Fibroblast of peridontal ligament (primary cell): ENCODE results near the gene FOXK2.
"Not testable (repeated sequence)": the region's sequence is repeated elsewhere in the genome, so short reads cannot be mapped to it uniquely, and the experiment has no call there.

Experiments used
- DNase-seq: peaks from one replicate; pipeline ENCODE4 v3.0.0-alpha.2; 2010; ENCODE audit errors: extremely low read depth

Gene FOXK2

DNA sequence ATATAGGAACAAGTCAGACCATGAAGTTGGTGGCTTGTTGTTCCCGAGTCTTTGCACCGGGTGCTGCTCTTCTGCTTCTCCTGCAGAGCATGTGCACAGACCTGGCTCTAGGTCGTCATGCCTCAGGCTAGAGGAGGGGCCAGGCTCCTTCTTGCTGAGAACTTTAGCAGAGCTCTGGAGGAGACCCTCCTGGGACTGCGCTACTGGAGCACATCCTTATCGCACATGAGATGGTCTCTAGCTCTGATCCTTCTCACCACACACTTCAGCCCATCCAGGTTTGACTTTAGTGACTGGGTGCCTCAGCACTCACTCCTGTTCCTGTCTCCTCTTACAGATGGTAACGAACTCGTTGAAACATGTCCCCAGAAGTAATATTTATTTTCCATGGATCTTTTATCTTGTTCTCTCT lies 14.9 kb downstream of the FOXK2 start:
- DNase-seq: no peak

DNA sequence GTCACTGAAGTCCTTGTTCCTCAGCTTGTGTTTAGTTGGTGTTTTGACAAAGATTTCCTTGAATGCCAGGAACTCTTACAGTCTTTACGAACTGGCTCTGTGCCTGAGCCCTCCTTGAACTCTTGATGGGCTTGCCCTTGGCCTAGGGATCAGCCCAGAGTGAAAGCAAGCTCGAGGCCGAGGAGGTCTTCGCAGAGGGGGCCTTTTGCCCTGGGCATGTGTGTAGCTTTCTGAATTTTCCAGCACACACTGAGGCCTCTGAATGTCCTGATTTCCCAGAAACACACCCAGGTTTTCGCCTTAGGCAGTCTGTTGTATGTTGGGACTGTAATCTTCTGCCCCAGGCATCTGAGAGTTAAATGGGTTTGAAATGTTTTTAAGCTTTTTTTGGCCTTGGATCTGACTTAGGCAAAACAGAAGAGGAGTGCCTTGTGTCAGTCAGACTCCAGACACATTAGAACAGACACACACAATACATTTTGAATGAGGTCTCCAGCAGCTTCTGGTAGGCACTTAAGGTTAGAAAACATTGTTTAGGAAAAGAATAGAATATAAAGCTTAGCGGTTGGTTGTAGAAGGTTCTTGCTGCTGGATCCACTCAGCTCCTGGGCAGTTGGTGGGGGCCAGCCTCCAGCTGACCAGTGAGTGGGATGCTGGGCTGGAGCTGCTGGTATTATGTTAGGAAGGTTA lies 17.1 kb downstream of the FOXK2 start:
- peak; percentile 49 for DNase-seq

DNA sequence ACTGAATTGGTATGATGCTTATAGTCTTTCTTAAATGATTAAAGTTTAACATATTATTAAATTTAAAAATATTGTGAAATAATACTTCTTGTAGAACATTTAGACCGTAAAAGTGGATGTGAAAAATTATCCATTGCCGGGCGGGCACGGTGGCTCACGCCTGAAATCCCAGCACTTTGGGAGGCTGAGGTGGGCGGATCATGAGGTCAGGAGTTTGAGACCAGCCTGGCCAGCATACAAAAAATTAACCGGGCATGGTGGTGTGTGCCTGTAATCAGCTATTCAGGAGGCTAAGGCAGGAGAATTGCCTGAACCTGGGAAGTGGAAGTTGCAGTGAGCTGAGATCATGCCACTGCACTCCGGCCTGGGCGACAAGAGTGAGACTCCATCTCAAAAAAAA lies 17.7 kb downstream of the FOXK2 start:
- not testable (repeated sequence) for DNase-seq

DNA sequence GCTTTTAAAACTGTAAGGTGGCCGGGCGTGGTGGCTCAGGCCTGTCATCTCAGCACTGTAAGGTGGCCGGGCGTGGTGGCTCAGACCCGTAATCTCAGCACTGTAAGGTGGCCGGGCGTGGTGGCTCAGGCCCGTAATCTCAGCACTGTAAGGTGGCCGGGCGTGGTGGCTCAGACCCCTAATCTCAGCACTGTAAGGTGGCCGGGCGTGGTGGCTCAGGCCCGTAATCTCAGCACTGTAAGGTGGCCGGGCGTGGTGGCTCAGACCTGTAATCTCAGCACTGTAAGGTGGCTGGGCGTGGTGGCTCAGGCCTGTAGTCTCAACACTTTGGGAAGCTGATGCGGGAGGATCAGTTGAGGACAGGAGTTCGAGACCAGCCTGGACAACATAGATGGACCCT lies 19.5 kb downstream of the FOXK2 start:
- not testable (repeated sequence) for DNase-seq

DNA sequence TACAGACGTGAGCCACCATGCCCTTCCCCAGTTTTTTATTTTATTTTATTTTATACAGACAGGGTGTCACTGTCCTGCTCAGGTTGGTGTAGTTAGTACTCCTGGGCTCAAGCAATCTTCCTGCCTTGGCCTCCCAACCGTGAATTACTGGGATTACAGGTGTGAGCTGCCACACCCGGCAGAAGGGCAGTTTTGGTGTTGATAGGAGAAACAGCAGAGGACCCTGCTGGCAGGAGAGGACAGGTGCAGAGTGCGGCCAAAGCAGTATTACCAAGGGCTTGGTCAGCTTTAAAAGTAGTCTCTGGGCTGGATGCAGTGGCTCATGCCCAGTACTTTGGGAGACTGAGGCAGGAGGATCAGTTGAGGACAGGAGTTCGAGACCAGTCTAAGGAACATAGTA lies 22.9 kb downstream of the FOXK2 start:
- DNase-seq: no peak

DNA sequence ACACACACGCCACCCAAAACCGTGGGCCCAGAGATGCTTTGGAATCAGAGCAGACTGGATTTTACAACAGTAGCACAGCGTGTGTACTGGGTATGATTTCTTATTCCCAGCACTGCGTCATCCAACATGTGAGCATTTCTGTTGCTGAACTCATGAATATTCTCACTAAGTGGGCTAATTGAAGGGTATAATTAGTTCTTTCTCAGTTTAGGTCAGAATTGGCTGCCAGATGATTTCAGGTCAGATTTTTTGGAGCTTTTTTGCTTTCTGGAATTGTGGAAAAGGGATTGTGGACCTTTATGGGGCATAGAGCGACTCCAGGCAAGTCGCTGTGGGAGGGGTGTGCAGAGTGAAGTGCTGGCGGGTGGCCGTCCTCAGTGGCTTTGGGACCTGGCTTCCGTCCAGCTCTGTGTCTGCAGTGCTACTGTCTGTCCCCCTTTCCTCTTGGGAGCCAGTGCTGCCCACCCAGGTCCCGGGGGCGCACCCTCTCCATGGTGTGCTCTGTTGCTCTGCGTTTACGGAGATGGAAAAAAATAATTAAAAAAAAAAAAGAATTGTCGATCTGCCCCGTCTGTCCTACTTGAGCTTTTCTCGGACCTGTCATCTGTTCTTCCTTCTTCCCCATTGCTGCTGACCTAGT lies 25.0 kb downstream of the FOXK2 start:
- no peak for DNase-seq

DNA sequence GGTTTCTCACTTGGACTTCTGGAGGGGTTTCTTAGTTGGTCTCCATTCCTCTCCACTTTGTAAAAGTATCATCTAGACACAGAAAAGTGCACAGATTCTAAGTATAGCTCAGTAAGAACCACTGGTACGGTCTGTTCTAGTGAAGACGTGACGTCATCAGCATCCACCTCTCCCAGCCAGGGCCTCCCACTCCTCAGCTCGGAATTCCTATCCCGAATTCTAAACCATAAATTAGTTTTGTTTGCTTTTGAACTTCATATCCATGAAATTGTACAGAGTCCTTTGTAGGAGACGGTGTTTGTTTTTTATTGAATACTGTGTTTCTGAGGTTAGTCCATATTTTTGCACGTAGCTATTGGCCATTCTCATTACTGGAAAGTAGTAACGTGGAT lies 25.5 kb downstream of the FOXK2 start:
- DNase-seq: peak; percentile 42

DNA sequence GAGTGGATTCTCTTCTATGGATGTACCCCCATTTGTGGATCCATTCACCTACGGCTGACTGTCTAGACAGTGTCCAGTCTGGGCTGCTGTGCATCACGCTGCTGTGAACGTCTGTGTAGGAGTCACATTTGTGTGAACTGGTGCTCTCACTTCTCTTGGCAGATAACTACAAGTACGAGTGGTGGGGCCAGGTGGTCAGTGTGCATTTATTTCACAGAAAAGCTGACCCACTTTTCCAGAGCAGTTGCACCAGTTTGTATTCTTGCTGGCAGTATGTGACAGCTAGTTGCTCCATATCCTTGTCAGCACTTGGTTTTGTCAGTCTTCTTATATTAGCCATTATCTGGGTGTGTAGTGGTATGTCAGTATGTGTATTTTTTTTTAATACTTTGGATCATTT lies 28.4 kb downstream of the FOXK2 start:
- DNase-seq: no peak

DNA sequence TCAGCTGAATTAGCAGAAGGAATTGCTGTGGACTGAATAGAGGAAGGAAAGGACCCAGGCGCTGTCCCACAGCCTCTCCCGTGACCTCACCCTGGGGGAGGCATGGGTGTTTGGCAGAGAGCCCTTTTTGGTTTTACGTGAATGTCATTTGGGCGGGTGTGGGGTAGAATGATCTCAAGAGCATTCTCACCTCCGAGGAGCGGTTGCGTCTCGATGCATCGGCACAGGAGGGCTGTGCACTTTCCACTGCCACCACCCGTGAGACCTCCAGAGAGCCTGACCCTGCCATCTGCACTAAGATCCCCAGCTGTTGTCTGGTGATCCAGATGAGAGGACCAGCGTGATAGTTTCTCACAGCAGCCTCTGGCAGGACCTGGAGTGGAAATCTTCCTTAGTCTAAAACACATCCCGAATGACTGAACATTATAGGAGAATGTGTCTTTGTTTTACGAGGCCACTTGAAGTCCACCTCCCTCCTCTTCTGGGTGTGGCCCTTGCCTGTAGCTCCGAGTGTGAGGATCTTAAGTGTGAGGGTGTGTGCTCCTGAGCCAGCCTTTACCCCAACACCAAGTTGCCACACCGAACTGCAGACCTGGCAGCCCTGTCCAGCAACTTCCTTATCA lies 29.3 kb downstream of the FOXK2 start:
- no peak for DNase-seq

DNA sequence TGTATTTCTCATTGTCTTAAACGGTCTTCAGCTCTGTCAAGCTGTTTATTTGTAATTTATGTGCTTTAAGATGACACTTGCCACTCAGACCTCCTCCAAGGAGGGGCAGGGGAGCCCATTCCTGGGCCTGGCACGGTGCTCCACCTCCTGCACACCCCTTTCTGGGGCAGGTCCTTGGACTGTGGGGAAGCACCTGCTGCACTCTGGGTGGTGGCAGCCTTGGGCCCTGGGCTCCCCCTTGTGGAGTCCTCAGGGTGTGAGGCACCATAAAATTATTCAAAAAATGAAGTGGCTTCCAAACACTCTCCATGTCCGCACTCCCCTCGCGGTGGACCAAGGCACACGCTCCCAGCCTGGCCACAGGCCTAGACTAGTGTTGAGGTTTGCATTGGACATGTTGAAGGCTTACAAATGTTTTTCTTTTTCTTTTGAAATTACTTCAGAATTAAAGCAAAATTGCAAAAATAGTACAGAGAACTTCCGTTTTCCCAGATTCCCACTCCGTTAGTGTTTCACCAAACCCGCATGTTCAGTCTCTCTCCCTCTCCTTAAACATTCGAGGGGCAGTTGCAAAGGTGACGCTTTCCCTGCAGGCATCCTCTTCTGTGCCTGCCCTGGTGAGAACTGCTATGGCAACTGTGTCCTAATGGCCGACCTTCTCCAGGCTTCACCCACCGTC lies 32.4 kb downstream of the FOXK2 start:
- DNase-seq: peak; percentile 62

DNA sequence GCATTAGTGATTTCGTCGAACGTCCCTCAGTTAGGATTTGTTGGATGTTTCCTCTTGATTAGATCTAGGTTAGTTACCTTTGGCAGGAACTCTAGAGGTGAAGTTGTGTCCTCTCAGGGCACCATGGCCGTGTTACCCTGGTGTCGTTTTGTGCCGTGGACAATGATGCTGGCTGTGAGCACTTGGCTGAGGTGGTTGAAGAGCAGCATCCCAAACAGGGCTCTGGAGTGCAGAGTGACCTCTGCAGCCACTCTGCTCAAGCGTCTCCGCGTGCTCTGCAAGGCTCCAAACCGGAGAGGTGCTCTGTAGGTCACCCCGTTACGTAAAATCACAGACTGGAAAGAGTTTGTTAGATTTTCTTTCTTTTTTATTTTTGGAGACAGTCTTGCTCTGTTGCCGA lies 33.0 kb downstream of the FOXK2 start:
- no peak for DNase-seq

DNA sequence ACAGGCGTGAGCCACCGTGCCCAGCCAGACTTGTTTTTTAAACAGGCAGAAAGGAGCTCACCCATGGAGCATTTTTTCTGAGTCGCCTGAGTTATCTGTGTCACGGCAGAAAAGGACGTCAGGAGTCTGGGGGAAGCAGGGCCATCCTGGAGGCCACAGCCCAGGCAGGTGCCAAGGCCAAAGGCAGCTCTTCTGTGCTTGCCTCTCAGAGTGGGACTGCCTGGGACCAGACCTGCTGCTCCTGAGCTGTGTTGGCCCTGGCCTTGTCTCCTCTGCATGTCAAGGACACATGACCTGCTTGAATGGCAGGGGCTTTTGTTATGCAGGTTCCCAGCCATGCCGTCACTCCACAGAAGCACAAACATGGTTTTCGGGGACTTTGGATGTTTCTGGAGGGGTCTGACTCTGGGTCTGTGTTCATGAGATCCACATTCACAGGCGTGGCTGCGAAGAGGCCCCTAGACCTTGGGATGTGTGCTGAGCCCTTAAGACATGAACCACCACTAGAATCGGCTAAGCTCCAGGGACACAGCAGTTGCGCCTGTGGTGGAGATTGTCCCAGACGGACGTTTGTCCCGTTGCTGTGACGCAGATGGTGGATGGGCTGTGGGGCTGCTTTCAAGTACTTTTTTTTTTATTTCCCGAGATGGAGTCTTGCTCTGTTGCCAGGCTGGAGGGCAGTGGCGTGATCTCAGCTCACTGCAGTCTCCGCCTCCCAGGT lies 33.8 kb downstream of the FOXK2 start:
- no peak for DNase-seq

DNA sequence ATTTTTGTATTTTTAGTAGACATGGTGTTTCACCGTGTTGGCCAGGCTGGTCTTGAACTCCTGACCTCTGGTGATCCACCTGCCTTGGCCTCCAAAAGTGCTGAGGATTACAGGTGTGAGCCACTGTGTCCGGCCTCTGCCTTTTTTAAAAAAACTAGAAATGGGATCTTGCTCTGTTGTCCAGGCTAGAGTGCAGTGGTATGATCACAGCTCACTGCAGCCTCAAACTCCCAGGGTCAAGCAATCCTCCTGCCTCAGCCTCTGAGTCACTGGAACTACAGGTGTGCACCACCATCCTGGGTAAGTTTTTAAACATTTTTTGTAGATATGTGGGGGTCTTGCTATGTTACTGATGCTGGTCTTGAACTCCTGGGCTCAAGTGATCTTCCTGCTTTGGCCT lies 38.0 kb downstream of the FOXK2 start:
- DNase-seq: not testable (repeated sequence)

DNA sequence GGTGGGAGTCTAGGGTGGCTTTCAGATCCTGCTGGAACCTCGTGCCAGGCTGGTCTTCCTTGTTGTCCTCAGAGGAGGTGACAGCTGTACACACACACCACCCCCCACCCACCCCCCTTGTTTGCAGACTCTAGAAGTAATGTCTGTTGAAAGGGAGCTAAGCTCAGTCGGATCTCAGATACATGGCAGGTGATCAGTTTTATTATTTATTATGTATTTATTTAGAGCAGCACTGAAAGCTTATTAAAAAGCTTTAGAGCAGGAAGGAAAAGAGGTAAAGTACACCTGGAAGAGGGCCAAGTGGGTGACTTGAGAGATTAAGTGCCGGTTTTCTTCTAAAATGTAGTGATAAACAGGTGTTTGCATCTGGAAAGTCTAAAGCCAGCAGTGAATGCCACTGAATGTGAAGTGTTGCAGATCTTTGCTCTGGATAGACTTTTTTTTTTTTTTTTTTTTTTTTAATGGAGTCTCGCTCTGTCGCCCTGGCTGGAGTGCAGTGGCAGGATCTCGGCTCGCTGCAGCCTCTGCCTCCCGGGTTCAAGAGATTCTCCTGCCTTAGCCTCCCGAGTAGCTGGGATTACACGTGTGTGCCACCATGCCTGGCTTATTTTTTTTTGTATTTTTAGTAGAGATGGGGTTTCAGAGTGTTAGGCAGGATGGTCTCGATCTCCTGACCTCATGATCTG lies 40.2 kb downstream of the FOXK2 start:
- no peak for DNase-seq

DNA sequence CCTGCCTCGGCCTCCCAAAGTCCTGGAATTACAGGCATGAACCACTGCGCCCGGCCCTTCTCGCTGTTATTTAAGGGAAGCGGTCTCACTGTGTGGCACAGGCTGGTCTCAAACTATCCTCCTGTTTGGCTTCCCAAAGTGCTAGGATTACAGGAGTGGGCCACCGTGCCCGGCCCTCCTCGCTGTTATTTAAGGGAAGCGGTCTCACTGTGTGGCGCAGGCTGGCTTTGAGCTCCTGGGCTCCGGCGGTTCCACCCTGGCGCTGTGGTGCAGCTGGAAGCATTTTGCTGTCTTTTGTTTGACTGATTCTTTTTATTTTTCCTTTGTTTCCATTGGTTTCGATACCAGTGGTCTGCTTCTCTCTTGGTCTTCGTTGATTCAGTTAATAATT lies 40.7 kb downstream of the FOXK2 start:
- DNase-seq: no peak

DNA sequence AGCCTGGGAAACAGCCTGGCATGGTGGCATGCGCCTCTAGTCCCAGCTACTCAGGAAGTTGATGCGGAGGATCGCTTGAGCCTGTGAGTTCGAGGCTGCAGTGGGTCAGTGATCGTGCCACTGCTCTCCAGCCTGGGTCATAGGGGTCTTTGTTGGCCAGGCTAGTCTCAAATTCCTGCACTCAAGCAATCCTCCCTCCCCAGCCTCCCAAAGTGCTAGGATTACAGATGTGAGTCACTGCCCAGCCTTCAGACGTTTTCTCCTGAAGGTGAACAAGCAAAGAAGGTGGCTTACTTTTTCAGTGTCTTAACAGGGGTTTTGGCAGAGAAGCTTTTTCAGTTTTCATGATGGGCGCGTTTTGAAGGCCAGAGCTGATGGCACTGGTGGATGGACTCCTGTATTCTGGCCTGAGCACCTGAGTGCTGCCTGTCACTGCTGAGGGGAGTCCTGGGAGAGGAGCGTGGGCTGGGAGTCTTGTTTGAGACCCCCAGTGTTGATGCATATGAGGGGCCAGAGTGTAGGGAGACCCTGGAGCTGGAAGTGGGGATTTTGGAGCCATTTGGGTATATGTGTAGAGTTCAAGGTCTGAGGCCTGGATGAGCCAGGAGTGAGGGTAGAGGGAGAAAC lies 41.4 kb downstream of the FOXK2 start:
- DNase-seq: no peak

DNA sequence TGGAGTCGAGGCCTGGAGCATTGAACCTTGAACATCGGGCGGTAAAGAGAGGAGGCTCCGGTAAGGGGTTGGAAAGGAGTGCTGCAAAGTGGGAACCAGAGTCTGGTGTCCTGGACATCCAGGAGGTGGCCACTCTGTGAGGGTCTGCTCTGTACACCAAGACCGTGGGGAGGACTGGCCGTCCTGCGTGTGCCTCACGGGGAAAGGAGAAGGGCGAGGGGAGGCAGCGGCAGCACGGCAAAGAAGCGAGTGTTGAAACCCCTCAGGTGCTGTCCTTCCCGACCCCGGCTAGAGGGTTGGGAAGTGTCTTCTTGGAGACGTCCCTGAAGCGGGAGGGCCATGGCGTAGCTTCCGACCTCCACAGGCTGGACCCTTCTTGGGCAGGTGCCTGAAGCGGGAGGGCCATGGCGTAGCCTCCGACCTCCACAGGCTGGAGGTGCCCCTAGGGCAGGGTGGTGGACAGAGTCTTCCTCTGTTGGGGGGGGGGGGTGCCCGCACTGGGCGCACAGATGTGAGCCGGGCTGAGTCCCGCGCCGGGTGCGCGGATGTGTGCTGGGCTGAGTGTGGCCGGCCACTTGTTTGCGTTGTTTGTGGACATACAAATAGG lies 42.0 kb downstream of the FOXK2 start:
- no peak for DNase-seq

DNA sequence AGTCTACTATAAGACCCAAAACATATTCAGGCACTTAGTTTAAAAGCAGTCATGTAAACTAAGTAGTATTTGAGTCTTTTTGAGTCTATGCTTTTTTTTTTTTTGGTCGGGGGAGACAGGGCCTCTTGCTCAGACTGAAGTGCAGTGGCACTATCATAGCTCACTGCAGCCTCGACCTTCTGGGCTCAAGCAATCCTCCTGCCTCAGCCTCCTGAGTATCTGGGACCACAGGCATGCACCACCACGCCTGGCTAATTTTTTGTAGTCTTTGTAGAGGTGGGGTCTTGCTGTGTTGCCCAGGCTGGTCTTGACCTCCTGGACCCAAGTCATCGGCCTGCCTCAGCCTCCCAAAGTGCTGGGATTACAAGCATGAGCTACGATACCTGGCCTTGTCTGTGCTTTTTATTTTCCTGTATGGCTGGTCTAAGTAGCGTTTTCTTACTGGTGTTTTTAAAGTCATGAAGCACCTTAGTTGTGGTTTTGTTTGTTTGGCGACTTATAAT lies 43.2 kb downstream of the FOXK2 start:
- DNase-seq: not testable (repeated sequence)

DNA sequence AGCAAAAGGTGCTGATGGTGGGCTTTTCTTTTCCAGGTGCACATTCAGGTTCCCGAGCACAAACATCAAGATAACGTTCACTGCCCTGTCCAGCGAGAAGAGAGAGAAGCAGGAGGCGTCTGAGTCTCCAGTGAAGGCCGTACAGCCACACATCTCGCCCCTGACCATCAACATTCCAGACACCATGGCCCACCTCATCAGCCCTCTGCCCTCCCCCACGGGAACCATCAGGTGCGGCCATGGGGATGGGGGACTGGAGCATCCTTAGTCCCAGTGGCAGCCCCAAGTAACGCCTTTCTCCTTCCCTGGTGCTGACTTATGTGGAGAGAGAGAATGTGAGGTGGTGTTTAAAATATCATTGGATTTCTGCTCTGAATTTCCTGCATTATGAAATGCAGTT lies 43.8 kb downstream of the FOXK2 start:
- DNase-seq: no peak

DNA sequence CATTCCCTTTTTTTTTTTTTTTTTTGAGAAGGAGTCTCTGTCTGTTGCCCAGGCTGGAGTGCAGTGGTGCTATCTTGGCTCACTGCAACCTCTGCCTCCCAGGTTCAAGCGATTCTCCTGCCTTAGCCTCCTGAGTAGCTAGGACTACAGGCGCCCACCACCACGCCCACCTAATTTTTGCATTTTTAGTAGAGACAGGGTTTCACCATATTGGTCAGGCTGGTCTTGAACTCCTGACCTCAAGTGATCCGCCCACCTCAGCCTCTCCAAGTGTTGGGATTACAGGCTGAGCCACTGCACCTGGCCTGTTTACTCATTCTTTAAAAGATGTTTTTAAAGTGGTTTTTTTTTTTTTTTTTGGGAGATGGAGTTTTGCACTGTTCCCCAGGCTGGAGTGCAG lies 44.2 kb downstream of the FOXK2 start:
- not testable (repeated sequence) for DNase-seq
